ENCODE data around the gene CR1. TPM values are rescaled to one million over a fixed set of nuclear protein-coding genes. Genes with fewer than 3 reads are reported as not detected.

Gene CR1
- total and polyA plus RNA-seq, 2 donors (not counting 3 experiments of a cell fraction or from before 2014, with no cell fraction given): not detected

GRCh38 chr1:207579436-207579799 is 83.5 kb downstream of the CR1 start:
- POLR2A ChIA-PET: no interaction called here

More at GRCh38 chr1:207579436-207579799, 83.5 kb downstream of the CR1 start:
- CTCF ChIA-PET: interaction anchor here (0.6 to 3.8 kb wide), 9 partner anchors 12 to 384 kb away, joined by 3 to 39 read pairs (median 7); no protein-coding TSS in a partner anchor
- Histone ChIP-seq H3K36me3 (ENCODE audit: control insufficient read depth in 2 of 2, extremely low read depth in 1 of 2, insufficient read depth in 2 of 2, low read length in 2 of 2) (no peaks in the 10 kb centered on the region), H3K4me1 (ENCODE audit: control insufficient read depth, extremely low read depth, insufficient read depth, low read length) (no peaks in the 10 kb centered on the region), H3K79me2 (ENCODE audit: control insufficient read depth, insufficient read depth, low read length) (no peaks in the 10 kb centered on the region), H3K9ac (replicated peaks; ENCODE audit: extremely low read depth, insufficient read depth, low read length) (no peak overlapping the region), H3K27ac (ENCODE audit: insufficient read depth, low read depth, low read length) (no peak overlapping the region), H2AFZ (ENCODE audit: low read depth, low read length) (no peak overlapping the region), H3K9me1 (replicated peaks; ENCODE audit: control insufficient read depth, extremely low read depth, insufficient read depth, low read length) (no peaks in the 10 kb centered on the region), H4K20me1 (replicated peaks; ENCODE audit: control insufficient read depth, extremely low read depth, insufficient read depth, low read length) (no peaks in the 10 kb centered on the region), H3K4me2 (ENCODE audit: insufficient read depth, low read length) (no peak overlapping the region), H3K4me3 (replicated peaks in 1 of 3; ENCODE audit: insufficient read depth in 1 of 3, low read depth in 1 of 3, low read length in 3 of 3) (no peak overlapping the region), H3K27me3 (ENCODE audit: control insufficient read depth in 2 of 2, insufficient read depth in 2 of 2, low read length in 2 of 2) (peaks cover 4 to 12% of the 10 kb centered on the region in 2 experiments), H3K9me3 (replicated peaks; ENCODE audit: control insufficient read depth, insufficient read depth, low read length) (no peaks in the 10 kb centered on the region)
- intact Hi-C loops (cut with micrococcal nuclease): loop anchor here (1.0 kb wide), 2 partner anchors 93 to 120 kb away; no protein-coding TSS in a partner anchor
- BruUV-seq (replicated peaks): no TSS peak
- dilution Hi-C loops (cut with MboI; ENCODE audit: extremely low pct_ligation_motif_present, low sequenced_read_pairs): no loop called here
- FAIRE-seq: peak; percentile 90
- DNase-seq (ENCODE audit: low read depth, low spot score): peak; percentile 70
- TF ChIP-seq MAX (IDR thresholded peaks at IDR 0.05; ENCODE audit: insufficient read depth, insufficient read length) (no peak), CTCF (IDR thresholded peaks at IDR 0.05; ENCODE audit: extremely low read depth in 1 of 2, insufficient read depth in 1 of 2, low read depth in 1 of 2, low read length in 2 of 2) (peak; percentile 52 to 70)
